ENCODE results near the gene SLC6A20.

DNA sequence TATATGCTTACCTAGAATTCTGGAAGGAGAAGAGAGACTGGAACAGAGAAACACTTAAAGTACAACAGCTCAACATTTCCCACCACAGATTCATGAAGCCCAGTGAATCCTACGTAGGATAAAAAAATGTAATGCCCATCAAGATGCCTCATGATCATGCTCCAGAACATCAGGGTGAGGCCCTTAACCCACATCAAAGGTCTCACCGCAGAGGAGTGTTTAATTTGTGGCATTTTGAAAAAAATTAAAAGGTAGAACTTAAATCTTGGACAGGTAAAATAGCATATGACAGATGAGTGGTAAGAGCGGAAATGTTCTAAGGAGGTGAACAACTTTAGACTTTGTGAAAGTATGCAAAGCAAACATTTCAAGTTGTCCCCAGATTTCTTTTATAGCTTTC, 9.7 kb upstream of the SLC6A20 start:
- TF ChIP-seq CTCF (IDR thresholded peaks at IDR 0.05; ENCODE audit: low read length) (no peak), EZH2 (IDR thresholded peaks at IDR 0.05; ENCODE audit: borderline replicate concordance, low read length) (no peak)
